Stimulated activated CD8-positive, alpha-beta memory T cell treated with anti-CD3 and anti-CD28 coated beads, Interleukin-15, amount 100 ng/mL, for 4 hours (primary cell): ENCODE measurements around the gene ITCH.
"Not testable (repeated sequence)": the region's sequence is repeated elsewhere in the genome, so short reads cannot be mapped to it uniquely, and the experiment has no call there.

Experiments used
- DNase-seq, 2 donors: peaks; one replicate each; pipeline ENCODE4 v3.0.0-alpha.2; 2020; ENCODE audit warnings: low read depth in 2 of 2

The ITCH gene

GRCh38 chr20:34377072-34377847 lies 14.2 kb downstream of the ITCH start:
- no peak for DNase-seq

GRCh38 chr20:34382174-34382573 lies 19.1 kb downstream of the ITCH start:
- DNase-seq: no peak

GRCh38 chr20:34382877-34383455 lies 19.9 kb downstream of the ITCH start:
- not testable (repeated sequence) for DNase-seq

- DNase-seq: no peak
These were observed 22.4 kb downstream of the ITCH start for GRCh38 chr20:34385464-34385863.

- DNase-seq: no peak
These were observed 24.9 kb downstream of the ITCH start for GRCh38 chr20:34388000-34388399.

- no peak for DNase-seq
These were observed 25.6 kb downstream of the ITCH start for GRCh38 chr20:34388678-34389077.

- DNase-seq: no peak
These were observed 26.3 kb downstream of the ITCH start for GRCh38 chr20:34389206-34389953.

GRCh38 chr20:34389954-34390555 lies 27.0 kb downstream of the ITCH start:
- no peak for DNase-seq

- DNase-seq: no peak
These were observed 33.3 kb downstream of the ITCH start for GRCh38 chr20:34396408-34396807.

- no peak for DNase-seq
These were observed 34.0 kb downstream of the ITCH start for GRCh38 chr20:34397096-34397495.

- not testable (repeated sequence) for DNase-seq
These were observed 37.7 kb downstream of the ITCH start for GRCh38 chr20:34400776-34401175.

- no peak for DNase-seq
These were observed 38.8 kb downstream of the ITCH start for GRCh38 chr20:34401741-34402455.

GRCh38 chr20:34402461-34402860 lies 39.4 kb downstream of the ITCH start:
- no peak for DNase-seq

- DNase-seq: no peak
These were observed 40.2 kb downstream of the ITCH start for GRCh38 chr20:34403063-34403827.

- no peak for DNase-seq
These were observed 40.8 kb downstream of the ITCH start for GRCh38 chr20:34403908-34404307.

- DNase-seq: no peak
These were observed 41.7 kb downstream of the ITCH start for GRCh38 chr20:34404803-34405202.

GRCh38 chr20:34405247-34405651 lies 42.2 kb downstream of the ITCH start:
- not testable (repeated sequence) for DNase-seq

GRCh38 chr20:34405942-34406341 lies 42.9 kb downstream of the ITCH start:
- DNase-seq: not testable (repeated sequence)

GRCh38 chr20:34407962-34408474 lies 44.9 kb downstream of the ITCH start:
- no peak for DNase-seq

GRCh38 chr20:34410336-34410735 lies 47.3 kb downstream of the ITCH start:
- DNase-seq: no peak

- DNase-seq: no peak
These were observed 49.4 kb downstream of the ITCH start for GRCh38 chr20:34412453-34412852.
